ENCODE results near the gene SEMG1. TPM values are rescaled to one million over a fixed set of nuclear protein-coding genes. Genes with fewer than 3 reads are reported as not detected.

The SEMG1 gene
- total RNA-seq, 1 donor from 2014 or later = not detected

GRCh38 chr20:45187693-45188092 is 19.1 kb upstream of the SEMG1 start:
- Mint-ChIP-seq H3K4me1 (ENCODE audit: unreplicated experiment) (no peaks in the 10 kb centered on the region), H3K36me3 (no peaks in the 10 kb centered on the region), H3K27me3 (peaks cover 16% of the 10 kb centered on the region), H3K4me3 (no peak overlapping the region), H3K9me3 (no peaks in the 10 kb centered on the region), H3K27ac (no peak overlapping the region)
- DNase-seq (ENCODE audit: extremely low spot score, unreplicated experiment) = no peak
- no peak for TF ChIP-seq CTCF (conservative IDR thresholded peaks at IDR 0.05)

GRCh38 chr20:45189067-45189609 is 17.7 kb upstream of the SEMG1 start:
- Mint-ChIP-seq H3K27me3 (peaks cover 16% of the 10 kb centered on the region), H3K4me1 (ENCODE audit: unreplicated experiment) (no peaks in the 10 kb centered on the region), H3K27ac (no peak overlapping the region), H3K4me3 (no peak overlapping the region), H3K9me3 (no peaks in the 10 kb centered on the region), H3K36me3 (no peaks in the 10 kb centered on the region)
- TF ChIP-seq CTCF (conservative IDR thresholded peaks at IDR 0.05) = no peak
- no peak for DNase-seq (ENCODE audit: extremely low spot score, unreplicated experiment)

GRCh38 chr20:45189861-45190260 is 17.0 kb upstream of the SEMG1 start:
- no peak for TF ChIP-seq CTCF (conservative IDR thresholded peaks at IDR 0.05)
- Mint-ChIP-seq H3K27ac (no peak overlapping the region), H3K4me1 (ENCODE audit: unreplicated experiment) (no peaks in the 10 kb centered on the region), H3K4me3 (no peak overlapping the region), H3K27me3 (peaks cover 15% of the 10 kb centered on the region), H3K9me3 (no peaks in the 10 kb centered on the region), H3K36me3 (no peaks in the 10 kb centered on the region)
- DNase-seq (ENCODE audit: extremely low spot score, unreplicated experiment) = no peak

- H3K27ac Mint-ChIP-seq = no peak overlapping the region
- no peaks in the 10 kb centered on the region for H3K36me3 Mint-ChIP-seq
- no peak for DNase-seq (ENCODE audit: extremely low spot score, unreplicated experiment)
- H3K4me1 Mint-ChIP-seq (ENCODE audit: unreplicated experiment) = no peaks in the 10 kb centered on the region
- no peak overlapping the region for H3K4me3 Mint-ChIP-seq
- no peaks in the 10 kb centered on the region for H3K9me3 Mint-ChIP-seq
- peaks cover 13% of the 10 kb centered on the region for H3K27me3 Mint-ChIP-seq
- no peak for TF ChIP-seq CTCF (conservative IDR thresholded peaks at IDR 0.05)
These were observed 14.9 kb upstream of the SEMG1 start for GRCh38 chr20:45191926-45192325.

GRCh38 chr20:45193331-45193730 is 13.5 kb upstream of the SEMG1 start:
- Mint-ChIP-seq H3K27me3 (peaks cover 17% of the 10 kb centered on the region), H3K4me1 (ENCODE audit: unreplicated experiment) (no peaks in the 10 kb centered on the region), H3K27ac (no peak overlapping the region), H3K9me3 (no peaks in the 10 kb centered on the region), H3K4me3 (no peak overlapping the region), H3K36me3 (no peaks in the 10 kb centered on the region)
- no peak for DNase-seq (ENCODE audit: extremely low spot score, unreplicated experiment)
- TF ChIP-seq CTCF (conservative IDR thresholded peaks at IDR 0.05) = no peak

GRCh38 chr20:45209924-45210323 is 3.1 kb downstream of the SEMG1 start:
- no peaks in the 10 kb centered on the region for H3K4me1 Mint-ChIP-seq (ENCODE audit: unreplicated experiment)
- H3K4me3 Mint-ChIP-seq = no peak overlapping the region
- peaks cover 42% of the 10 kb centered on the region for H3K27me3 Mint-ChIP-seq
- no peak for DNase-seq (ENCODE audit: extremely low spot score, unreplicated experiment)
- H3K27ac Mint-ChIP-seq = no peak overlapping the region
- TF ChIP-seq CTCF (conservative IDR thresholded peaks at IDR 0.05) = no peak
- H3K9me3 Mint-ChIP-seq = no peaks in the 10 kb centered on the region
- no peaks in the 10 kb centered on the region for H3K36me3 Mint-ChIP-seq

Data from type B pancreatic cell (in vitro differentiated cells).